Measurements from ENCODE around the gene RYR1. TPM values are rescaled to one million over a fixed set of nuclear protein-coding genes. Genes with fewer than 3 reads are reported as not detected.

The RYR1 gene
- total RNA-seq, 1 experiment from 2014 or later: 34.2 TPM

DNA sequence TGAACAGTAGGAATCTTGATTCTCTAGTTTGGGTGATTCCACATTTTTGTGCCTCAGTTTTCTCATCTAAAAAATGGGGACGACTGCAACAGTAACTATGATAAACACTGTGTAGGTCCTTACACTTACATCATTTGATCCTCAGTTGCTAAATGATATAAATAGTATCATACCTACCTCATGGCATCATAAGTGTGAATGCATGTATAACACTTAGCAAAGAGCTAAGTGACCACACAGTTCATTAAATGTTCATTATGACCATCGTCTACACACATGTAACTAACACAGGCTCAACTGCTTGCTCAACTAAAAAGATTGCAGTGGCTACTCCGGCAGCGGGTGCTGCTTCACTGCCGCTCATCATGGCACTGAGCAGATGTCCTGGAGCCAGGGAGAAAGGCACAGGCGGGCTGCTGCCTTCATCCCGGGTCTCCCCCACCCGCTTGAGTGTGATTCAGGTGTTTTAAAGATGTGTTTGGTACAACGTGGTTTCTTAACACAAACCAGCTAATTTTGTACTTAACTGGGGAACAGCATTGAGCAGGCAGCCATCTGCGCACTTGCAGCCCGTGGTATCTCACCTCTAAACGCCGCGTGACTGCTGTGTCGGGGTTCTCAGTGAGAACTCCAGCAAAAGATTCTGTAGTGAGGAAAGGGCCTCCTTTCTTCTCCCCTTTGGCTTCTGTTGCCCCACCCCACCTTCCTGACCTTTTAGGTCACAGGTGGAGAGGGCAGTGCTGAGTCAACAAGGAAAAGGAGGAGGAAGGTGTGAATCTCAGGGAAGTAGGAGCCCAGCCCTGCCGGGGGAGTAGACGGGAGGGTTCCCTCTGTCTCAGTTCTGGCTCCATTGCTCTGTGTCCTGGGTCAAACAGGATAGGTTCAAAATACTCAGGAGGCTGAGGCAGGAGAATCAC, 202.2 kb downstream of the RYR1 start:
- Histone ChIP-seq H3K9me3 (ENCODE audit: control insufficient read depth, insufficient read depth, low read depth, low read length) (no peaks in the 10 kb centered on the region), H3K36me3 (ENCODE audit: control insufficient read depth, insufficient read depth, low read length) (peaks cover 25% of the 10 kb centered on the region), H3K4me3 (ENCODE audit: low read depth in 2 of 2, low read length in 2 of 2) (no peak overlapping the region), H3K27me3 (ENCODE audit: control insufficient read depth, insufficient read depth, low read length) (no peaks in the 10 kb centered on the region), H3K27ac (ENCODE audit: low read length) (no peak overlapping the region), H3K4me1 (ENCODE audit: control insufficient read depth, insufficient read depth, low read length) (peaks cover 4% of the 10 kb centered on the region; the same call in 1 of the 2 replicates)
- no peak for TF ChIP-seq SIN3A (IDR thresholded peaks at IDR 0.05; ENCODE audit: borderline replicate concordance, insufficient read depth, low read depth, low read length)
- TF ChIP-seq, protein P1, sequence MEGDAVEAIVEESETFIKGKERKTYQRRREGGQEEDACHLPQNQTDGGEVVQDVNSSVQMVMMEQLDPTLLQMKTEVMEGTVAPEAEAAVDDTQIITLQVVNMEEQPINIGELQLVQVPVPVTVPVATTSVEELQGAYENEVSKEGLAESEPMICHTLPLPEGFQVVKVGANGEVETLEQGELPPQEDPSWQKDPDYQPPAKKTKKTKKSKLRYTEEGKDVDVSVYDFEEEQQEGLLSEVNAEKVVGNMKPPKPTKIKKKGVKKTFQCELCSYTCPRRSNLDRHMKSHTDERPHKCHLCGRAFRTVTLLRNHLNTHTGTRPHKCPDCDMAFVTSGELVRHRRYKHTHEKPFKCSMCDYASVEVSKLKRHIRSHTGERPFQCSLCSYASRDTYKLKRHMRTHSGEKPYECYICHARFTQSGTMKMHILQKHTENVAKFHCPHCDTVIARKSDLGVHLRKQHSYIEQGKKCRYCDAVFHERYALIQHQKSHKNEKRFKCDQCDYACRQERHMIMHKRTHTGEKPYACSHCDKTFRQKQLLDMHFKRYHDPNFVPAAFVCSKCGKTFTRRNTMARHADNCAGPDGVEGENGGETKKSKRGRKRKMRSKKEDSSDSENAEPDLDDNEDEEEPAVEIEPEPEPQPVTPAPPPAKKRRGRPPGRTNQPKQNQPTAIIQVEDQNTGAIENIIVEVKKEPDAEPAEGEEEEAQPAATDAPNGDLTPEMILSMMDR (IDR thresholded peaks at IDR 0.05): no peak
- TF ChIP-seq POLR2AphosphoS5 (IDR thresholded peaks at IDR 0.05; ENCODE audit: low read depth, low read length): no peak
- no peak for TF ChIP-seq TCF7L2 (IDR thresholded peaks at IDR 0.05; ENCODE audit: low read depth, low read length)
- TF ChIP-seq REST (IDR thresholded peaks at IDR 0.05; ENCODE audit: insufficient read depth in 1 of 2, low read depth in 2 of 2, low read length in 1 of 2): no peak
- CTCF ChIA-PET: interaction anchor here (1.0 to 3.1 kb wide), 7 partner anchors 11 to 1670 kb away, joined by 9 to 66 read pairs (median 22); partner anchors contain the start of genes ACTN4, EIF3K and MAP4K1
- POLR2A ChIA-PET: no interaction called here
- ATAC-seq (no peak), DNase-seq (ENCODE audit: low read depth, low spot score) (no peak)
- in situ Hi-C loops (cut with HindIII; ENCODE audit: low pct_unique_long_range_greater_than_20kb, low sequenced_read_pairs): no loop called here
- intact Hi-C loops (cut with micrococcal nuclease; ENCODE audit: unreplicated experiment): loop anchor here (10.0 kb wide), 1 partner anchor 231 kb away; the partner anchor contains the start of gene FAM98C
- BruUV-seq (replicated peaks): no TSS peak

Other genes with a start within 250 kb of the RYR1 start
- 7.5 TPM for gene DPF1, start 209.5 kb upstream of the RYR1 start, total RNA-seq (2021; ENCODE audit: unreplicated experiment)
- 356 TPM for gene PPP1R14A, start 177.3 kb upstream of the RYR1 start, total RNA-seq (2021; ENCODE audit: unreplicated experiment)
- 1,006 TPM for gene SPINT2, start 169.1 kb upstream of the RYR1 start, total RNA-seq (2021; ENCODE audit: unreplicated experiment)
- gene C19orf33, start 129.4 kb upstream of the RYR1 start, total RNA-seq (2021; ENCODE audit: unreplicated experiment): 201 TPM
- 143 TPM for gene YIF1B, start 117.7 kb upstream of the RYR1 start, total RNA-seq (2021; ENCODE audit: unreplicated experiment)
- 17.2 TPM for gene KCNK6, start 113.8 kb upstream of the RYR1 start, total RNA-seq (2021; ENCODE audit: unreplicated experiment)
- 8.9 TPM for gene CATSPERG, start 97.9 kb upstream of the RYR1 start, total RNA-seq (2021; ENCODE audit: unreplicated experiment)
- gene PSMD8, start 59.1 kb upstream of the RYR1 start, total RNA-seq (2021; ENCODE audit: unreplicated experiment): 388 TPM
- gene GGN, start 45.7 kb upstream of the RYR1 start, total RNA-seq (2021; ENCODE audit: unreplicated experiment): 1.4 TPM
- gene SPRED3, start 45.0 kb upstream of the RYR1 start, total RNA-seq (2021; ENCODE audit: unreplicated experiment): 3.8 TPM
- gene FAM98C, start 30.6 kb upstream of the RYR1 start, total RNA-seq (2021; ENCODE audit: unreplicated experiment): 24.7 TPM
- gene RASGRP4, start 7.5 kb upstream of the RYR1 start, total RNA-seq (2021; ENCODE audit: unreplicated experiment): not detected
- 11.1 TPM for gene MAP4K1, start 184.3 kb downstream of the RYR1 start, total RNA-seq (2021; ENCODE audit: unreplicated experiment)
- 2,011 TPM for gene EIF3K, start 185.5 kb downstream of the RYR1 start, total RNA-seq (2021; ENCODE audit: unreplicated experiment)
- gene ACTN4, start 214.0 kb downstream of the RYR1 start, total RNA-seq (2021; ENCODE audit: unreplicated experiment): 3,297 TPM